Inflammatory macrophage (primary cell): ENCODE measurements around the gene DEF6.
"Not testable (repeated sequence)": the region's sequence is repeated elsewhere in the genome, so short reads cannot be mapped to it uniquely, and the experiment has no call there.

Experiments used
- DNase-seq, 2 donors: peaks; one replicate each; pipeline ENCODE4 v3.0.0-alpha.2; 2020 to 2022

DEF6 gene

GRCh38 chr6:35311390-35312075 lies 13.9 kb downstream of the DEF6 start:
- DNase-seq, result peak; percentile 30 to 33

- DNase-seq, result no peak
Measured at GRCh38 chr6:35312076-35312800, 14.6 kb downstream of the DEF6 start.

DNA sequence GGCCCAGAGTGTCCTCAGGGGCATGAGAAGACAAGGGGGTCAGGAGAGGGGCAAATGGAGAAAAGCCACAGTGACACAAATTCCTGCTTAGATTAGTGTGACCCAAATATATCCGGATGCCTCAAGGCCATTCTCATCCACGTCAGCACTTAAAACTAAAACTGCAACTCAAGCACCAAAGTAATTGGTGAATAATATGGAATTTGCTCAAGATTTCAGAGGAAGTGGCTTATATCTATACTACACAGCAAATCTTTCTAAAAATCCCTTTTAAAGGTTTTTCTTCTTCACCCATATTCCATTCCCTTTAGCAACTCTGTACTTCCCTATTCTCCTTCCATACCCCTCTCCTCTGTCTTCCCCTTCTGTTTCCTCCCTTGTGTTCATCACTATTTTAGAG lies 15.2 kb downstream of the DEF6 start:
- DNase-seq, result peak; percentile 4 to 20

GRCh38 chr6:35317483-35318195 lies 20.0 kb downstream of the DEF6 start:
- no peak for DNase-seq

DNA sequence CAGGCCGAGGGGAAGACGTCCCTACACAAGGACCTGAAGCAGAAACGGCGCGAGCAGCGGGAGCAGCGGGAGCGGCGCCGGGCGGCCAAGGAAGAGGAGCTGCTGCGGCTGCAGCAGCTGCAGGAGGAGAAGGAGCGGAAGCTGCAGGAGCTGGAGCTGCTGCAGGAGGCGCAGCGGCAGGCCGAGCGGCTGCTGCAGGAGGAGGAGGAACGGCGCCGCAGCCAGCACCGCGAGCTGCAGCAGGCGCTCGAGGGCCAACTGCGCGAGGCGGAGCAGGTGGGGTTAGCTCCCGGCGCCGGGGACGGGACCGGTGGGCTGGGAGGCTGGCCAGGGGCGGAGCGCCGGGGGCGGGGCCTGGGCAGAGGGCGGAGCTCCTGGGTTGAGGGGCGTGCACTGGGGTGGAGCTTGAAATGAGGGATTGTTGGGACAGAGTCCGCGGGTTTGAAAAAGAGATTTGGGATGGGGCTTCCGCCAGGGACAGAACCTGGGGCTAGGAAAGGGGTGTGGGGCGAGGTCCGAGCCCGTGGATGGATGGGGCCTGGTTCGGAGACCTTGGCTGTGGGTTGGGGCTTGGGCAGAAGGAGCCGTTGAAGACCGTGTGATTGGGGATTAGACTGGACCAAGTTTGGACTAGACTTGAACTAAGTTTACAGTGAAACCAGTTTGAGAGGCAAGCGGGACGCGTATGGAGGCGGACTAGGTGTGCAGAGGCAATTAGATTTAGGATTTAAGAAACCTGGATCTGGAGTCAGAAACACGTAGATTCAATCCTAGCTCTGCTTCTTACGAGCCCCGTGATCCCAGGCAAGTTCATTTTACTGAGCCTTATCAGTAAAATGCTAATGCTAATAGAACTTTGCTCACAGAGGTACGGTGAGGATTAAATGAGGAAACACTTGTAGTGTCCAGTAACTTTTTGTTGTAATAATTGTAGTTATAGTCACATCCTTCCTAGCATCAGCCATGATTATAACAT lies 20.9 kb downstream of the DEF6 start:
- DNase-seq, result no peak

DNA sequence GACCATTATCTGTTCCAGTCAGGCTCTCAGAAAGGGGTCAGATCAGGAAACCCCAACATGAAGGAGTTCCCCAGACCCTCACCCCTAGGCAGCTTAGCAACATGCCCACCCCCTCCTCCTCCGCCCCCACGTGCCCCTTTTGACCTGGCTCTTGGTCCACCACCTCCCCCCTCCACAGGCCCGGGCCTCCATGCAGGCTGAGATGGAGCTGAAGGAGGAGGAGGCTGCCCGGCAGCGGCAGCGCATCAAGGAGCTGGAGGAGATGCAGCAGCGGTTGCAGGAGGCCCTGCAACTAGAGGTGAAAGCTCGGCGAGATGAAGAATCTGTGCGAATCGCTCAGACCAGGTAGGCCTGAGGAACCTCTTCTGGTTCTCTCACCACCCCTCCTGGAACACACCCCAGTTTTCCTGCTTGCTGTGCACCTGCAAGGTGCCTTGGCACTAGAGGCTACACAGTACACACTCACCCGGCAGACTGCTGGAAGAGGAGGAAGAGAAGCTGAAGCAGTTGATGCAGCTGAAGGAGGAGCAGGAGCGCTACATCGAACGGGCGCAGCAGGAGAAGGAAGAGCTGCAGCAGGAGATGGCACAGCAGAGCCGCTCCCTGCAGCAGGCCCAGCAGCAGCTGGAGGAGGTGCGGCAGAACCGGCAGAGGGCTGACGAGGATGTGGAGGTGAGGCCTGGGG lies 21.9 kb downstream of the DEF6 start:
- DNase-seq, result no peak

DNA sequence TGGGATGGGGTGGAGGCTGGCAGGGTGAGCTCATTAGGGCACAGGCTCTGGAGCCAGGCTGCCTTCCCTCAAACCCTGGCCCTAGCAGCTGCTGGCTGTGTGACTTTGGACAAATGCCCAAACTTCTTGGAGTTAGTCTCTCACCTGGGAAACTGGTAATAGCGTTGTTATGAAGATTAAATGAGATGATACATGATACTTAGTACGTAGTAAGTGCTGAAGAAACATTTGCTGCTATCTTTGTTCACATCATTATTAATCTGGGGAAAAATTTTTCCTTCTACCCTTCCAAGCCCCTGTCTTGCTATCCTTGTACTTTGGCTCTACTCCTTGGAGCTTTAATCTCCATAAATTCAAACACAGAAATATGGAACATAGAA lies 22.4 kb downstream of the DEF6 start:
- no peak for DNase-seq

DNA sequence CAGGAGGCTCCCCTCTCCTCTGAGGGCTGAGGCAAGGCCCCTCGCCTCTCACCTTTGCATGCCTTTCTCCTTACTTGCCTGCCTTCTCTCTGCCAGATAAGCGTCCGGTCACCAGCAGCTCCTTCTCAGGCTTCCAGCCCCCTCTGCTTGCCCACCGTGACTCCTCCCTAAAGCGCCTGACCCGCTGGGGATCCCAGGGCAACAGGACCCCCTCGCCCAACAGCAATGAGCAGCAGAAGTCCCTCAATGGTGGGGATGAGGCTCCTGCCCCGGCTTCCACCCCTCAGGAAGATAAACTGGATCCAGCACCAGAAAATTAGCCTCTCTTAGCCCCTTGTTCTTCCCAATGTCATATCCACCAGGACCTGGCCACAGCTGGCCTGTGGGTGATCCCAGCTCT lies 23.5 kb downstream of the DEF6 start:
- no peak for DNase-seq

DNA sequence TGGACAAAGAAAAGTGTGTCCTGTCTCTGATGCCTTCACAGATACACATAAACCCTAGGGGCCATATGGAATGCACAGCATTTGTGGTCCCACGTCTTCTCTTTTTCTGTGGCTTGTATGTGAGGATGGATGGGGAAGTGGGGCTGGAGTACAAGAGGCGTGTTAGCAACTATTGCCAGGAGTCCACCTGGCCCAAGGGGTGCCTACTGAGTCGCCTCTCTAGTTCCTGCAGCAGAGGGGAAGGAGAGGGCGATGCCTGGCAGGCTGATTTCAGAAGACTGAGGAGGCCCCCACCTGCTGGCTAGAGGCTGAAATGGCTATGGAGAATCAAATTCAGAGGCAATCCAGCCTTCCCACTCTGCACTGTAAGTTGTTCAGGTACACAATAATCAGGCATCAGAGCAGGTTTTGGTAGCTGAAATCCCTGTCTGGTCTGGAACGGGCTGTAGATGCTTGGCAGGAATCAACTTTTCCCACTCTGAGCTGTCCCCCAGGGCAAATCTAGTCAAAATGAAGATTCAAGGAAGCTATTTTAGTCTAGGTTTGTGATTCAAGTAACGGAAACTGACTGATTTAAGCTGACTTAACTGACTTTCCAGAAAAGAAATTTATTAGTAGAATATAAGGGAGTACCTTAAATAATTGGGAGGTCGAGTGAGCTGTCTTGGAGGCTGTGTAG lies 29.9 kb downstream of the DEF6 start:
- peak; percentile 63 to 73 for DNase-seq

DNA sequence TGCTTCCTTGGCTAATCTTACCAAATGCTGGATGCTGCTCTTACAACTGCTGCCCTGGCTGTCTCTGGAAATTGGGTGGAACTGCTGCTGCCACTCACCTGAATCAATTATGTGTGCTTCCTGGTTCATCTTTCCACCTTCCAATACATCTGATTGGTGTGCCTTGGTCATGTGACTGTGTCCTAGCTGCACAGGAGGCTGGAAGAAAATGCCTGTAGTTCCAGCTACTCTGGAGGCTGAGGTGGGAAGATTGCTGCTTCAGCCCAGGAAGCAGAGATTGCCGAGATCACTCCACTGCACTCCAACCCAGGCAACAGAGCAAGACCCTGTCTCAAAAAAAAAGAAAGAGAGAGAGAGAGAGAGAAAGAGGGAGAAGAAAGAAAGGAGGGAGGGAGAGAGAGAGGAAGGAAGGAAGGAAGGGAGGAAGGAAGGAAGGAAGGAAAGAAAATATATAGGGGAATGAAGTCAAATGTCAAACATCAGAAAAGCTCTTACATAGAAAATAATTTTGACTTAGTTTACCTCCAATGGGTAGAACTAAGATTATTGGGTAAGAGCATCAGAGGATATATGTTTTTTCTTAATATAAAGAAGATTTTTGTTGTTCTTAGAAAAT lies 30.6 kb downstream of the DEF6 start:
- no peak for DNase-seq

DNA sequence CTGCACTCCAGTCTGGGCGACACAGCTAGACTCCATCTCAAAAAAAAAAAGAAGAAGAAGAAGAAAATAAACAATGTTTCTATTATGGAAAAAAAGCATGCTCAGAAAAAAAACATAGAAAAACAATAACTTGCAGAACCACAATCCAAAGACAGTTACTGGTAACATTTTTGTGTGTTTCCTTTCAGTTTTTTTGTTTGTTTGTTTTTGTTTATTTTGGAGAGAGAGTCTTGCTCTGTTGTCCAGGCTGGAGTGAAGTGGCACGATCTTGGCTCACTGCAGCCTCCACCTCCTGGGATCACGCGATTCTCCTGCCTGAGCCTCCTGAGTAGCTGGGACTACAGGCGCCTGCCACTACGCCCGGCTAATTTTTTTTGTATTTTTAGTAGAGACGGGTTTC lies 31.3 kb downstream of the DEF6 start:
- not testable (repeated sequence) for DNase-seq

- no peak for DNase-seq
Measured at GRCh38 chr6:35330541-35331119, 33.0 kb downstream of the DEF6 start.

- DNase-seq, result not testable (repeated sequence)
Measured at GRCh38 chr6:35332074-35332887, 34.7 kb downstream of the DEF6 start.

DNA sequence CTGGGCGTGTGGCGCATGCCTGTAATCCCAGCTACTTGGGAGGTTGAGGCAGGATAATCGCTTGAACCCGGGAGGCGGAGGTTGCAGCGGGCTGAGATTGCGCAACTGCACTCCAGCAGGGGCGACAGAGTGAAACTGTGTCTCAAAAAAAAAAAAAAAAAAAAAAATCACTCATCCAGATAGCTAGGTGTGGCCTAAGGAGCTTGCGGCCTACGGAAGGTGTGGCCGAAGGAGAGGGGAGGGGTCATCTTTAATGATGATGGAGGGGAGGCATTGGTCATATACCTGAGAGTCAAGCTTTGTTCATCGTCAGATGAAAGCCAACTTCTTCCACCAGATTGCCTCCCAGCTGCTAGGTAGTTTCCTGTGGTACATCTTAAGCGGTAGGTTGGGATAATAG lies 43.9 kb downstream of the DEF6 start:
- no peak for DNase-seq

DNA sequence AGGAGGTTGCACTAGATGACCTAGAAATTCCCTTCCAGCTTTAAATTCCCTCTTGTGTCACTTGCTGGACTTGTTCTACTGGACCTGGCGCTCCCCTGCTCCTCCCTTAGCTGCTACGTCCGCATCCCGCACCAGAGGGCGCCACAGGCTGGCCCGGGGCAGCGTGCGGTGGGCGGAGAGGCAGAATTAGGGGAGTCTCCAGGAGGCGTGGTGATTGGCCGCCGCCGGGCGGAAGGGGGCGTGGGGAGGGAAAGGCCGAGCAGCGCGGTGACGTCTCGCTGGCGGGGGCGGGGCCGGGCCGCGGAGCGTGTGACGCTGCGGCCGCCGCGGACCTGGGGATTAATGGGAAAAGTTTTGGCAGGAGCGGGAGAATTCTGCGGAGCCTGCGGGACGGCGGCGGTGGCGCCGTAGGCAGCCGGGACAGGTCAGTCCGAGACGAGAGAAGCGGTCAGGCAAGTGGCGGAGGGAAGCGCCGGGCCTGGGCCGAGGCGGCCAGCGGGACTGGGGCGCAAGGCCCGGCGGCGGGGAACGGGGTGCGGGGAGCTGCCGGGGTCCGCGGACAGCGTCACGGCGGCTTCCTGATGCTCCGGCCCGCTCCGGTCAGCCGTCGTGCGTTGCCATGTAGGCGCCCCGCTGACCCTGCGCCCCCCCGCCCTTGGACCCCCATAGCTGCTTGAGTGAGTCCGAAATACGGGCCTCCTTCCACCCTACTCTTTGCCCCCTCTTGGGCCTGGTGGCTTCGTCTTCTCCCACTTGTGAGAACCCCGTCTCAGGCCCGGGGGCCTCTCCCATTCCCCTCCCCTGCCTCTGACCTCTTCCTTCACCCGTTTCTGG lies 44.9 kb downstream of the DEF6 start, which contains the start of gene PPARD:
Gene PPARD, plus strand, starts transcription at position 301 of the 834 bp plus-strand sequence. CDS start 68,530 bp downstream, outside the sequence.
- peak; percentile 96 to 98 for DNase-seq

DNA sequence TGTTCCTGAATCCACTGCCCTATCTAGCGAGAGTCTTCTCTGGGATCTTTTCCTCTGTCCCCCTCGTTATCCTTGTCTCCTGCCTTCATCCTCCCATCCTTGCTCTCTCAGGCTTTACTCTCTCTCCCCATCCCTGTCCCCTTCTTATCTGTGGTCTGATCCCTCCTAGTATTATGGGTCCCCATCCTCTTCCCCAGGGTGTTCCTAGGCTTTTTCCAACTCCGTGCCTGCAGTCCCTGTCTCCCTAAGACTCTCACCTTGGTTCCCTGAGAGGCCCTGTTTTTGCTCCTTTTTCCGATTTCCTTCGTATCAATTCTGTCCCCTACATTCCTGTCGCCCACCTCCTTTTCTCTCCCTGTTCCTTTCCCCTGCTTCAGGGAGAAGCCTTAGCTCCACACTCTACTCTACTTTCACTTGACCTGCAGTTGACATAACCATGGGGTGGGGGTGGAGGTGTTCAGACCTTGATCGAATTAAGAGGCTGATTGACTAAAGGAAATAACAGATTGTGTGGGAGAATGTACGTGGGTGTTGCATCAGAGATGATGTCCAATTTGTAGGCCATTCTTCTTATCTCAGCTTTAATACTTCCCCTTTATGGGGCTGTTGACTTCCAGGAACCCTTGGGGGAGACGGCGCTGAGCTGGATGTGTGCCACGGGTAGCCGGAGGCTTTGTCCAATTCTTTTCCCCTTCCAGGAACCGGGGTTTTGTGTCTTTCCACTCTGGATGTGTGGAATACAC lies 45.6 kb downstream of the DEF6 start:
- DNase-seq, result peak; percentile 72 to 76

GRCh38 chr6:35343835-35344550 lies 46.4 kb downstream of the DEF6 start:
- no peak for DNase-seq
